ENCODE data around the gene RRP15.

Gene RRP15

GRCh38 chr1:218296162-218296561 is 11.1 kb downstream of the RRP15 start:
- no peak for DNase-seq (ENCODE audit: low spot score)
- TF ChIP-seq CTCF (IDR thresholded peaks at IDR 0.05; ENCODE audit: extremely low read depth, missing control alignments): no peak

- TF ChIP-seq CTCF (IDR thresholded peaks at IDR 0.05; ENCODE audit: extremely low read depth, missing control alignments): no peak
Measured at GRCh38 chr1:218297461-218297860, 12.4 kb downstream of the RRP15 start.

GRCh38 chr1:218297867-218298266 is 12.8 kb downstream of the RRP15 start:
- no peak for TF ChIP-seq CTCF (IDR thresholded peaks at IDR 0.05; ENCODE audit: extremely low read depth, missing control alignments)
- no peak for DNase-seq (ENCODE audit: low spot score)

More at GRCh38 chr1:218297461-218297860, 12.4 kb downstream of the RRP15 start:
- no peak for DNase-seq (ENCODE audit: low spot score)

- DNase-seq (ENCODE audit: low spot score): no peak
- TF ChIP-seq CTCF (IDR thresholded peaks at IDR 0.05; ENCODE audit: extremely low read depth, missing control alignments): no peak
Measured at GRCh38 chr1:218298398-218298797, 13.3 kb downstream of the RRP15 start.

- DNase-seq (ENCODE audit: low spot score): no peak
- TF ChIP-seq CTCF (IDR thresholded peaks at IDR 0.05; ENCODE audit: extremely low read depth, missing control alignments): no peak
Measured at GRCh38 chr1:218299416-218299815, 14.3 kb downstream of the RRP15 start.

- no peak for DNase-seq (ENCODE audit: low spot score)
- no peak for TF ChIP-seq CTCF (IDR thresholded peaks at IDR 0.05; ENCODE audit: extremely low read depth, missing control alignments)
Measured at GRCh38 chr1:218301217-218301616, 16.1 kb downstream of the RRP15 start.

GRCh38 chr1:218302155-218302554 is 17.1 kb downstream of the RRP15 start:
- no peak for TF ChIP-seq CTCF (IDR thresholded peaks at IDR 0.05; ENCODE audit: extremely low read depth, missing control alignments)
- DNase-seq (ENCODE audit: low spot score): no peak

All from GM20000 (cell line).